Dedifferentiated amniotic fluid mesenchymal stem cell (primary cell): Measurements from ENCODE around the gene ADAMTSL4.
"Not testable (repeated sequence)": the region's sequence is repeated elsewhere in the genome, so short reads cannot be mapped to it uniquely, and the experiment has no call there.

Experiments
- DNase-seq: peaks from one replicate; pipeline ENCODE4 v3.0.0-alpha.2; 2016; ENCODE audit errors: extremely low spot score

The ADAMTSL4 gene

DNA sequence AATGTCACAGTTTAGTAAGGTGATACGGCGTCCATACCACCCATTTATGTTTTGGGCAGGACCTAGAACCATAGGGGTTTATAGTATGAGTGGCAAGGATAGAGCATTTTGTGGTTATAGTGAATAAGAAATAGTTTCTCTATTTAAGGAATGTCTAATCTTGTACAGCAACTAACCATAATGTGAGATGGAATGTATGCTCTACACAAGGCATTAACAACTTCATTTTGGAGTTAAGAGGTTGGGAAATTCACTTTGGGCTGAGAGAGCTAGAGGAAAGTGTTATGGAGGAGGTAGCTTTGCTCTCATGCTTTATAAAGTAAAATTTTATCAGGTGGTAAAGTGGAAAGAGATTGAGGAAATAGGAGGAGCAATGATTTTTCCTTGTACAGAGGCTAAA is 33.2 kb downstream of the ADAMTSL4 start:
- DNase-seq = no peak

DNA sequence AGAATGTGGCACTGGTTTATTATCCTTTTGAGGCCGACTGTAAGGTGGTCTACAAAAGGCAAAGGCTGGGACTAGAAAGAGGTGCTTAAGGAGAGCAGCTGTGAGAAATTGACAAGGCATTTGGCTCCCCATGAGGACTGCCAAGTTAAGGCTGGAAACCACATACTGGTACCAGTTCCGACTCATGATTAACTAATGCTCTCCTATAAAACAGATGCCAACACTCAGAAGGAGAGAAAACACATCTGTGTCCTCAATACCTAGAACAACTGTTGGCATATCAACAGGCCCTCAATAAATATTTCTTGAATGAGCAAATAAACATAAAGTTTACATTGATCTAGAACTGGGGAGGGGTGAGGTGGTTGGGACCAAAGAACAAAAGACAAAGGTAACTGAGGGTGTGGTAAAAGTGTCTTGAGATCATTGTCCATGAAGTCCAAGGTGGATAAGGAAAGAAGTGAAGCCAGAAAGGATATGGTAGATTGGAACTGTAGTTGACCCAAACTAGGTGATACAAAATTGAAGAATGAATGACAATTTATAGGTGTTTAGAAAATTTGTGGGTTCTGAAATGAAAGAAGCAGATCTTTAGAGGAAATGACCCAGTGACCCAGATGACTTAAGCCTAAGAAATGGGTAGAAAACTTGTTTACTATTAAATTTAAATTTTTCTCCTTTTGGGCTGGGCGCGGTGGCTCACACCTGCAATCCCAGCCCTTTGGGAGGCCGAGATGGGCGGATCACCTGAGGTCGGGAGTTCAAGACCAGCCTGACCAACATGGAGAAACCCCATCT is 47.1 kb downstream of the ADAMTSL4 start:
- no peak for DNase-seq

DNA sequence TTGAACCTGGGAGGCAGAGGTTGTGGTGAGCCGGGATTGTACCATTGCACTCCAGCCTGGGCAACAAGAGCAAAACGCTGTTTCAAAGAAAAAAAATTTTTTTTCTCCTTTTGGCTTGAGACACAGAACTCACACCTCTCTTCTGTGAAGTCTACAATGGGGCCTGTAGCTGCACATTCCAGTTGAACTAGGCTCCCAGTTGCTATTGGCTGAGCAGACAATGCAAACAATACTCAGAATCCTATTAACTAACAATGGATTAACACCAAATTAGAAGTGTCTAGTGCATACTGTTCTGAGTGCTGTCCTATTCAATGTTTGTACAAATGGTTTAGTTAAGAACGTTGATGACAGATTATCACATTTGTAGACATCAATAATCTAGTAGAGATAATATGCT is 47.8 kb downstream of the ADAMTSL4 start:
- no peak for DNase-seq

- DNase-seq = not testable (repeated sequence)
Measured at GRCh38 chr1:150598346-150598745, 49.1 kb downstream of the ADAMTSL4 start.

DNA sequence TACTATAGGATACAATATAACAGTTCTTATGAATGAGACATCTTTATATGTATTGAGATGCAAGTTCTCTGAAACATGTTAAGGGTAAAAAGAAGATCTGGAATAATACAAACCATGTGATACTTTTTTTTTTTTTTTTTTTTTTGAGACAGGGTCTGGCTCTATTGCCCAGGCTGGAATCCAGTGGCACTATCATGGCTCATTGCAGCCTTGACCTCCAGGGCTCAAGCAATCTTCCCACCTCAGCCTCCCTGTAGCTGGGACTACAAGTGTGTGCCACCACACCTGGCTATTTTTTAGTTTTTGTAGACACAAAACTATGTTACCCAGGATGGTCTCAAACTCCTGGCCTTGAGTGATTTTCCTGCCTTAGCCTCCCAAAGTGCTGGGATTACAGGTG is 52.3 kb downstream of the ADAMTSL4 start:
- no peak for DNase-seq

DNA sequence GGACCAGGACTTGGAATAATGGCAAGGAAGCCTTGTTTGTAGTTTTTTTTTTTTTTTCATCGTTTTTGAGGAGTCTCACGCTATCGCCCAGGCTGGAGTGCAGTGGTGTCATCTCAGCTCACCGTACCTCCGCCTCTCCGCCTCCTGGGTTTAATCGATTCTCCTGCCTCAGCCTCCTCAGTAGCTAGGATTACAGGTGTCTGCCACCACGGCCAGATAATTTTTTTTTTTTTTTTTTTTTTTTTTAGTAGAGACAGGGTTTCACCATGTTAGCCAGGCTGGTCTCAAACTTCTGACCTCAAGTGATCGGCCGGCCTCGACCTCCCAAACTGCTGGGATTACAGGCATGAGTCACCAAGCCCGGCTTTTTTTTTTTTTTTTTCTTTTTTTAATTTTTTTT is 53.2 kb downstream of the ADAMTSL4 start:
- DNase-seq = not testable (repeated sequence)

- no peak for DNase-seq
Measured at GRCh38 chr1:150603711-150604110, 54.5 kb downstream of the ADAMTSL4 start.

DNA sequence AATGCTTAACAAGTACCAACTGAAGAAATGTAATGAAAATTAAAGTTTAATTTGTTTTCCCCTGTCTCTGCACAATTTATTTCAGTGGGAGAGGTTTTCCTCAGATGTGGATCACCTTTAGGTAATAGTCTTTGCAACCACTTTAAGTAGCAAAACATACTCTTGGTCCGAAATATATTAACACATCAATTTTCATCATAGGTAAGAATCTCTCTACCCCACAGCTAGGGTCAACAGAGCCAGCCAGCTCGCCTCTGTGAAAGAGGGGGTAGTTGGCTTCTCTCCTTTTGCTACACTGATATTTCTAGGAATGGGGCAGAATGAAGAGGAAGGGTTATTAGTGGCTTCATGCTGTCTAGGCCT is 55.0 kb downstream of the ADAMTSL4 start:
- DNase-seq = no peak

GRCh38 chr1:150605451-150605731 is 56.2 kb downstream of the ADAMTSL4 start:
- DNase-seq = not testable (repeated sequence)

DNA sequence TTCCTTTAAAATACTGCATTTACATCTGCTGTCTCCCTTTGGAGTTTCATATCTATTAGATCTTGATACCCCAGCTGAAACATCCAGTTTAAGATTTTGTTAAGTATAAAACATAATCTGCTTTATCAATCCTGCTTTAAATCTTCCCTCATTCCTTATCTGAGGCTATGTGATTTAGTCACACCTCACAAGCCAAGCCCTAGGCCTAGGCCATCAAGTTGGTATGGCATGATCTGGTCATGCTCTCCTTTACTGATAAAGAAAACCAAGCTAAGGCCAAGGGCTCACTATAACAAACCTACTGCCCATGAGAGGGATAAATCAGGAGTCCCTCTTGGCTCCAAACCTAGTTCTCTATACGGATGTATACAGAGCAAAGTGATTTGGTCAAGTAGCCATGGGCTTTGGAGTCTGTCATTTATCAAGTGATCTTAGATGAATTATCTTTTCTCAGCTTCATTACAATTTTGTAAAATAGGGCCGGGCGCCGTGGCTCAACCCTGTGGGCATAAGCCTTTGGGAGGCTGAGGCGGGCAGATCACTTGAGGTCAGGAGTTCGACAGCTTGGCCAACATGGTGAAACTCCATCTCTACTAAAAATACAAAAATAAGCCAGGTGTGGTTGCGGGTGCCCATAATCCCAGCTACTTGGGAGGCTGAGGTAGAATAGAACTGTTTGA is 57.4 kb downstream of the ADAMTSL4 start:
- DNase-seq = no peak

- DNase-seq = no peak
Measured at GRCh38 chr1:150609732-150610131, 60.5 kb downstream of the ADAMTSL4 start.
